Small intestine (tissue), 7 donors: Measurements from ENCODE around the gene CHST4. TPM values are rescaled to one million over a fixed set of nuclear protein-coding genes. Genes with fewer than 3 reads are reported as not detected.
"Not testable (repeated sequence)": the region's sequence is repeated elsewhere in the genome, so short reads cannot be mapped to it uniquely, and the experiment has no call there.

Experiments
- DNase-seq, 2 donors: peaks; one replicate each; pipeline versions ENCODE4 v3.0.0 to v3.0.0-alpha.2; 2013
- FAIRE-seq: peaks from 2 replicates; lab custom pipeline; 2012; peaks lifted over from hg19 to GRCh38; lab: Jason Lieb, UNC
- H3K27ac ChIP-seq, 3 donors: one replicate each; pipeline ENCODE4 v1.5.1; 2013; ENCODE audit warnings: low read length in 2 of 3, mild to moderate bottlenecking in 2 of 3, control low read depth in 1 of 3, inconsistent platforms in 1 of 3, low read depth in 1 of 3, moderate library complexity in 1 of 3
- H3K27me3 ChIP-seq, 3 donors: one replicate each; pipeline ENCODE4 v1.6.1; 2013; ENCODE audit warnings: low read length in 3 of 3, inconsistent platforms in 1 of 3; ENCODE audit not compliant: control insufficient read depth in 3 of 3, insufficient read depth in 3 of 3
- H3K36me3 ChIP-seq, 3 donors: one replicate each; pipeline ENCODE4 v1.6.1; 2013; ENCODE audit warnings: low read length in 3 of 3, inconsistent platforms in 1 of 3, low read depth in 1 of 3, mild to moderate bottlenecking in 1 of 3, moderate library complexity in 1 of 3; ENCODE audit not compliant: control insufficient read depth in 3 of 3, insufficient read depth in 2 of 3
- H3K4me1 ChIP-seq, 3 donors: one replicate each; pipeline ENCODE4 v1.6.1; 2013; ENCODE audit warnings: low read length in 2 of 3, inconsistent platforms in 1 of 3, low read depth in 1 of 3, mild to moderate bottlenecking in 1 of 3, moderate library complexity in 1 of 3; ENCODE audit not compliant: control insufficient read depth in 3 of 3, insufficient read depth in 2 of 3
- H3K4me3 ChIP-seq, 3 donors: one replicate each; pipeline ENCODE4 v1.5.1; 2013; ENCODE audit warnings: low read length in 3 of 3, control low read depth in 1 of 3, inconsistent platforms in 1 of 3, low read depth in 1 of 3, mild to moderate bottlenecking in 1 of 3, moderate library complexity in 1 of 3
- H3K9me3 ChIP-seq, 2 donors: one replicate each; pipeline ENCODE4 v1.6.1; 2013; ENCODE audit warnings: low read depth in 1 of 2, low read length in 1 of 2; ENCODE audit not compliant: control insufficient read depth in 2 of 2, insufficient read depth in 1 of 2
- WGBS, 3 donors: extraction: QIAGEN DNeasy Blood & Tissue Kit; methylation state at CpG; one replicate each; pipeline ENCODE4 v1.1.7; 2013; 5-methylcytosine and 5-hydroxymethylcytosine counted together
- polyA plus RNA-seq, 4 donors: library from polyadenylated mRNA; stranded (reverse) in 3 of 4; unstranded in 1 of 4; fragments of 200-250 nt in 3 of 4; fragments of 120-200 nt in 1 of 4; gene quantifications; one replicate each; pipeline versions ENCODE4 v1.2.1 to v1.2.3, GENCODE V29; 2013
- donor health status: healthy with polysubstance abuse.
- donor health status: control.
- donor health status: control.
- donor health status: Bipolar disorder and iron deficiency.
- donor health status: healthy.

CHST4 gene
- polyA plus RNA-seq, 4 donors: 0.06 to 0.15 TPM; not detected in 2

DNA sequence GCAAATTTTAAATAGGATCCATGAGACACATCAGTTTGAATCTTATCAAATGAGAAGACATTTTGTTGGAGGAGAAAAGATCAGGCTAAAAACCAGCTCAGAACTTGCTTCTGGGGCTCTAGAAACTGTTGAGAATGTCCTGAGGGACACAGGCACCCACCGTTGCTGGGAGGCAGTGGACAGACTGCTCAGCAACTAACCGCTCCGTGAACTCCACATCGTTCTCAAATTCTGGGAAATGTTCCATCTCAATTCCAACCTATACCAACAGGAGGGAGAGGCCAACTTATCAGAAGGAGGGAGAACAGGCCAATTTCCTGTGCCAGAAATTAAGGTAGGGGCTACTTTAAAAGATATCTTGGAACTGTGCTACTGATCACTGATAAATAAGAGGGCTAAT, 42.3 kb downstream of the CHST4 start:
- no peak for FAIRE-seq
- H3K4me1 ChIP-seq: peaks cover 3 to 27% (median 6%) of the 10 kb centered on the region in 3 donors
- no peak overlapping the region for H3K4me3 ChIP-seq
- no peaks in the 10 kb centered on the region for H3K36me3 ChIP-seq
- H3K27me3 ChIP-seq: no peaks in the 10 kb centered on the region
- 73% methylated on average over 4 of the region's 4 CpGs for WGBS, 3 donors
- no peaks in the 10 kb centered on the region for H3K9me3 ChIP-seq
- no peak overlapping the region for H3K27ac ChIP-seq
- DNase-seq: no peak

DNA sequence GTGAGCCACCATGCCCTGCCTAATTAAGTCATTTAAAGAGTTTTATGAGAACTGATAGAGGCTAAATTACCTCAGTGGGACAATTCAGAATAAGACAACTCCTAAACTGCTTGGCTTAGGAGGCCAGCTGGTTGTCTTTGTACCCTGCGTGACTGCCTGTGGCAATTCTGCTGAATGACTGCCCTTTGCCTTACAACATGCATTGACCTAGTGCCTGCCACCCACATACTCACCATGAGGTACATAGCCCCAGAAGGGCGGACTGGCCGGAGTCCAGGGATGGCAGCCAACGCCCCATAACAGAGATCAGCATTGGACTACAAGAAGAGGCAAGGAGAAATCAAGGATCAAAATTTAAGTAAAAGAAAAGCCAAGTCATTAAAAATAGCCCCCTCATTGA, 43.4 kb downstream of the CHST4 start:
- WGBS, 3 donors: 54 to 81% (median 71%) methylated on average over 4 of the region's 4 CpGs
- Histone ChIP-seq H3K36me3 (no peaks in the 10 kb centered on the region), H3K9me3 (no peaks in the 10 kb centered on the region), H3K4me1 (peaks cover 3 to 24% (median 3%) of the 10 kb centered on the region in 3 donors), H3K4me3 (no peak overlapping the region), H3K27me3 (peaks cover 0 to 2% (median 0%) of the 10 kb centered on the region in 3 donors), H3K27ac (peak overlapping the region in 2 of 3 donors; percentile 52 to 75)
- no peak for FAIRE-seq
- DNase-seq: peak; percentile 61 to 80

DNA sequence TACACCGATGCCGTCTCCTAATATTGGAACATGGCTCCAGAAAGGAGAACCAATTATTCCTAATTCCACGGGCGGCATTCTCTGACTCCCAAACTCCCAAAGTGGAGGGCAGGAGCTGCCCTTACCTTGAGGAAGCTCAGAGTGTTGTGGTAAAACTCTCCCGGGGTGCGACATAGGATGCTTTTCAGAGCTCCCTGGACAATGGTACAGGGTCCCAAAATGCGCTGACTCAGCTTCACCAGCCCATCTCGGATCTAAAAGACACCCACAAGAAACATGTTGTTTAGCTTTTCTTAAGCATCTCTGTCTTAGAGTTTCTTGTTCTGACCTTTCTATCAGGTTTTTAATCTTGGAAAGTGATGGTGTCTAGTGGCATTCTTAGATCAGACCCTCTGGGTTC, 43.9 kb downstream of the CHST4 start:
- no peaks in the 10 kb centered on the region for H3K9me3 ChIP-seq
- H3K4me1 ChIP-seq: peaks cover 3 to 24% (median 3%) of the 10 kb centered on the region in 3 donors
- FAIRE-seq (no peak), DNase-seq (no peak)
- H3K27ac ChIP-seq: peak overlapping the region in 1 of 3 donors; percentile 30
- WGBS, 3 donors: 93 to 96% (median 94%) methylated on average over 8 of the region's 8 CpGs
- H3K36me3 ChIP-seq: no peaks in the 10 kb centered on the region
- peaks cover 0 to 2% (median 0%) of the 10 kb centered on the region in 3 donors for H3K27me3 ChIP-seq
- no peak overlapping the region for H3K4me3 ChIP-seq

DNA sequence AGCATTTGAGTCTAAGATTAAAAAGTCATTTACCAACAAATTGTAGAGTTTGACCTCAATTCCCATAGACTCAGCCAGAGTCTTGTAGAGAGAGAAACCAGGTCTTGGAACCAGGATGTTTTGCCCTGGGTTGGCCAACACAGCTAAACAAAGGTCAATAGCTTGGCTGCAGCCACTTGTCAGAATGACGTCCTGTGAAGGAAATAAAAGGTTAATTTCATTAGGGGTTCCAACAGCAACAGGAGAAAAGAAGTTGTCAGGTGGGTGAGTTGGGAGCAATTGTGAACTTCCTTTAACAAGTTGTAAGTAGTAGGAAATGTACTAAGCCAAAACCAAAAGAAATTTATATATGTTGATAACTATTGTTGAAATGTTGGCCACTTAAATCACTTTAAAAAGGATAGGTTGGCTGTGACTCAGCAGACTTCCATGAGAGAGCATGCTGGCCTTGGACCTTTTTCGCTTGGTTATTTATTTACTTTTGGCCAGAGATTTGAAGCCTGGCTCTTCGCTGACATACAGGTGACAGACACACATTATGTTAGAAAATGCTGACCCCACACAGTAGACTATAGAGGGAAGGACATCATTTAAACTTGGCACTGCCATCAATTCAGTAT, 46.4 kb downstream of the CHST4 start:
- no peaks in the 10 kb centered on the region for H3K36me3 ChIP-seq
- H3K27ac ChIP-seq: peak overlapping the region in 2 of 3 donors; percentile 34 to 70
- no peak for FAIRE-seq
- H3K4me1 ChIP-seq: peaks cover 0 to 24% (median 3%) of the 10 kb centered on the region in 3 donors
- DNase-seq: peak; percentile 74 to 81
- no peaks in the 10 kb centered on the region for H3K9me3 ChIP-seq
- H3K27me3 ChIP-seq: peaks cover 0 to 7% (median 3%) of the 10 kb centered on the region in 3 donors
- 7 to 39% (median 34%) methylated on average over 3 of the region's 3 CpGs for WGBS, 3 donors
- H3K4me3 ChIP-seq: no peak overlapping the region

DNA sequence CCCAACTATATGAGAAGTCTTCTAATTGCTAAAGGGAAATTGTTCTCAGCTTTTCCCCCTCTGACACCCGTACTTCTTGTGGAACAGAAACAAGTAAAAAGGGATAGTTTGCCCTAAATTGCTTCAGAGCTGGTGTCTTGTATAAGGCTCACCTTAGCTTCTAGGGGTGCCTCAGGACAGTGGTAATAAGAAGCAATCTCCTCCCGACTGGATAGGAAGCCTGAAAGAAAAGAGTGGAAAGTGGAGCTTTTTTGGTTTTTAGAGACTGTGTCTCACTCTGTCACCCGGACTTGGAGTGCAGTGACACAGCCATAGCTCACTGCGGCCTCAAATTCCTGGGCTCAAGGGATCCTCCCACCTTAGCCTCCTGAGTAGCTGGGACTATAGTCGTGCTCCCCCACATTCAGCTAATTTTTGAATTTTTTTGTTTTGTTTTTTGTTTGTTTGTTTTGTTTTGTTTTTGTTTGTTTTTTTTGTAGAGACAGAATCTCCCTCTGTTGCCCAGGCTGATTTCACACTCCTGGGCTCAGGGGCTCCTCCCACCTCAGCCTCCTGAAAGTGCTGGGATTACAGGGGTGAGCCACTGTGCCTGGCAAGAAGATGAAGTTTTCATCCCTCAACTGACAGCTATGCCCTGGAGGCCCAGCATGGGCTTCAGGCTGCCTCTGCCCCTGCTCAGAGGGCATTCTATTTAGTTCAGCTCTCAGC, 47.3 kb downstream of the CHST4 start:
- DNase-seq: no peak
- Histone ChIP-seq H3K4me3 (no peak overlapping the region), H3K27ac (peak overlapping the region in 1 of 3 donors; percentile 70), H3K4me1 (peaks cover 0 to 24% (median 3%) of the 10 kb centered on the region in 3 donors), H3K9me3 (no peaks in the 10 kb centered on the region), H3K27me3 (peaks cover 0 to 7% (median 5%) of the 10 kb centered on the region in 3 donors), H3K36me3 (no peaks in the 10 kb centered on the region)
- WGBS, 3 donors: 83 to 88% (median 86%) methylated on average over 5 of the region's 5 CpGs
- no peak for FAIRE-seq

DNA sequence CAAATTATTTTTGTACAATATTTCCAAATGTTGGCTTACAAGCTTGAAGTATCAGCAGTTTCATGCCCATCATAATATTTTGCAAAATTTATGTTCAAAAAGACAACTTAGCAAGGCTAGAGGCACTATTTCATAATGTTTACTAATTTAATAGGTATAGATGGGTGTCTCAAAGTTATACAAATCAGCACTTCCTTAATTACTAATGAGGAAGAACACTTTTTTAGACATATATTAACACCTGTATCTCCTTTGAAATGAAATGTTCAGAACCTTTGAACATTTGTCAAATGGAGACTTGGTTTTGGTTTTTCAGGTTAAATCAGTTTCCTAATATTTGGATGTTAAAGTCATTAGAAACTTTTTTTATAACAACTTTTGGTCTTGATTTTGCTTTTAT, 48.5 kb downstream of the CHST4 start:
- no peaks in the 10 kb centered on the region for H3K36me3 ChIP-seq
- no peaks in the 10 kb centered on the region for H3K9me3 ChIP-seq
- FAIRE-seq: no peak
- no peak overlapping the region for H3K4me3 ChIP-seq
- peaks cover 0 to 7% (median 5%) of the 10 kb centered on the region in 3 donors for H3K27me3 ChIP-seq
- H3K4me1 ChIP-seq: peaks cover 0 to 20% (median 3%) of the 10 kb centered on the region in 3 donors
- DNase-seq: no peak
- H3K27ac ChIP-seq: no peak overlapping the region

DNA sequence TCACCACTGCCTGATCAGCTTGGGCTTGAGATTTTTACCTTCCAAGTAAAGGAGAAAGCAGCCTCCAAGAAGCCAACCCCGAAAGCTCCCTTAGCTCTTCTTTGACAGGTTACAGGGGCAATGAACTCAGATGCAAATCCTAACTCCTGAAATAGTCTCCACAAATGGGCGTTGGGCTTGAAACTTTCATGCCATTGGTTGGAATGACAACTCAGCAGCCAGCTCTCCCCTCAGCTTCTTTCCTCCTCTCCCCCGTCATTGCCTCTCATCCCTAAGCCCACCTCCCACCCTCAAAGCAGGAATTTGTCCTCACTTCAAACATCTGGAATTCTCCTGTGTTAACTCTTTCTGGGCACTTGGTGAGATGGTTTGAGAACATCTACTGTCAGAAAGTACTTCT, 50.7 kb downstream of the CHST4 start, which contains the start of gene TAT:
TAT (minus strand) TSS at position 122 of the 400 bp plus-strand sequence. CDS start 677 bp downstream, outside the sequence.
- peaks cover 0 to 11% (median under 1%) of the 10 kb centered on the region in 3 donors for H3K4me1 ChIP-seq
- H3K27me3 ChIP-seq: peaks cover 0 to 7% (median 5%) of the 10 kb centered on the region in 3 donors
- no peaks in the 10 kb centered on the region for H3K36me3 ChIP-seq
- FAIRE-seq (no peak), DNase-seq (no peak)
- H3K27ac ChIP-seq: no peak within 1 kb of the TSS
- H3K9me3 ChIP-seq: no peaks in the 10 kb centered on the region
- 29 to 37% (median 33%) methylated on average over 3 of the region's 3 CpGs for WGBS, 3 donors
- no peak within 1 kb of the TSS for H3K4me3 ChIP-seq

DNA sequence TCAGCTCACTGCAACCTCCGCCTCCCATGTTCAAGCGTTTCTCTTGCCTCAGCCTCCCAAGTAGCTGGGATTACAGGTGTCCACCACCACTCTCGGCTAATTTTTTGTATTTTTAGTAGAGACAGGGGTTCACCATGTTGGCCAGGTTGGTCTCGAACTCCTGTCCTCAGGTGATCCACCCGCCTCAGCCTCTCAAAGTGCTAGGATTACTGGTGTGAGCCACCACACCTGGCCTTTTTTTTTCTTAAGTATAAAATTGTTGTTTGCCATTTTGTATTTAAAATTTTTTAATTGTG, 56.3 kb downstream of the CHST4 start:
- H3K36me3 ChIP-seq, DNase-seq, H3K9me3 ChIP-seq, H3K4me1 ChIP-seq, FAIRE-seq, H3K27me3 ChIP-seq, H3K27ac ChIP-seq, H3K4me3 ChIP-seq: not testable (repeated sequence)
- WGBS, 3 donors: 89 to 91% (median 90%) methylated on average over 5 of the region's 5 CpGs
